CD4-positive, alpha-beta T cell (primary cell): ENCODE data around the gene RNF4. TPM values are rescaled to one million over a fixed set of nuclear protein-coding genes. Genes with fewer than 3 reads are reported as not detected.

Experiments
- ATAC-seq: fragments of 200-7000 bp; cut with Tn5 transposase; one replicate; pipeline ENCODE4 v1.10.0; 2022; ENCODE audit warnings: mild to moderate bottlenecking; ENCODE audit not compliant: poor library complexity
- CTCF ChIA-PET: fragments of 350-600 bp; sonication (Branson Sonifier 250); formaldehyde crosslinking; loops from one replicate; lab custom pipeline; 2021; ENCODE audit warnings: antibody characterized with exemption, inconsistent platforms; lab: Charles Lee
- POLR2A ChIA-PET: fragments of 350-600 bp; sonication (Branson Sonifier 250); formaldehyde crosslinking; loops from one replicate; lab custom pipeline; 2021; ENCODE audit warnings: antibody characterized with exemption, inconsistent platforms; lab: Charles Lee
- DNase-seq, 14 experiments: peaks; one replicate each; pipeline ENCODE4 v3.0.0-alpha.2; 2013 to 2020; ENCODE audit warnings: mixed read lengths in 2 of 14
- H3K27ac ChIP-seq, 2 donors: one replicate each; pipeline versions ENCODE4 v1.5.1 to v1.7.0; 2013; ENCODE audit warnings: low read length in 2 of 2, low read depth in 1 of 2, mild to moderate bottlenecking in 1 of 2
- H3K27me3 ChIP-seq, 2 experiments: 1 replicate in 1 of 2; 2 replicates in 1 of 2; pipeline versions ENCODE4 v1.6.1 to v1.7.0; 2013; ENCODE audit warnings: low read length in 2 of 2, control low read depth in 1 of 2, mild to moderate bottlenecking in 1 of 2, moderate library complexity in 1 of 2; ENCODE audit not compliant: insufficient read depth in 2 of 2, control insufficient read depth in 1 of 2
- H3K36me3 ChIP-seq: one replicate; pipeline ENCODE4 v1.6.1; 2013; ENCODE audit warnings: low read length, control low read depth; ENCODE audit not compliant: insufficient read depth
- H3K4me1 ChIP-seq: one replicate; pipeline ENCODE4 v1.6.1; 2013; ENCODE audit warnings: low read length, control low read depth; ENCODE audit not compliant: insufficient read depth
- H3K4me3 ChIP-seq: one replicate; pipeline ENCODE4 v1.5.1; 2013; ENCODE audit warnings: mild to moderate bottlenecking, low read length, moderate library complexity
- H3K9me3 ChIP-seq, 2 experiments: 1 replicate in 1 of 2; 2 replicates in 1 of 2; pipeline versions ENCODE4 v1.6.1 to v1.7.0; 2013; ENCODE audit warnings: low read length in 2 of 2, mild to moderate bottlenecking in 2 of 2, control low read depth in 1 of 2, moderate library complexity in 1 of 2; ENCODE audit not compliant: control insufficient read depth in 1 of 2, insufficient read depth in 1 of 2
- H3K27ac Mint-ChIP-seq: one replicate; pipeline ENCODE4 v1.8.0; 2020; ENCODE audit warnings: mixed read lengths
- H3K27me3 Mint-ChIP-seq: one replicate; pipeline ENCODE4 v1.8.0; 2021; ENCODE audit warnings: mixed read lengths
- H3K36me3 Mint-ChIP-seq: one replicate; pipeline ENCODE4 v1.8.0; 2021; ENCODE audit warnings: low read depth, mixed read lengths
- H3K4me1 Mint-ChIP-seq: one replicate; pipeline ENCODE4 v1.8.0; 2021; ENCODE audit warnings: low read depth, mixed read lengths
- H3K4me3 Mint-ChIP-seq: one replicate; pipeline ENCODE4 v1.8.0; 2020; ENCODE audit warnings: mild to moderate bottlenecking, mixed read lengths
- H3K9me3 Mint-ChIP-seq: one replicate; pipeline ENCODE4 v1.8.0; 2020; ENCODE audit warnings: mixed read lengths
- CTCF ChIP-seq: fragments of 200-600 bp; IDR thresholded peaks from one replicate; pipeline ENCODE4 v1.8.0; 2022; ENCODE audit warnings: antibody characterized with exemption, mild to moderate bottlenecking
- intact Hi-C, 2 experiments: fragments of 100-400 bp; cut with DNase I in 1 of 2; cut with micrococcal nuclease in 1 of 2; formaldehyde crosslinking; loops; one replicate each; pipeline versions ENCODE4 v1.15.1 to v1.9.0; 2023 to 2025; cut with DNase I, micrococcal nuclease
- total RNA-seq, 174 experiments: library from RNA in 2 of 174; stranded (reverse) in 2 of 174; gene quantifications; one replicate each; pipeline ENCODE4 v1.2.3 and lab custom pipeline; 2021 to 2026

Gene RNF4
- total RNA-seq, 2 experiments from 2014 or later = 106 to 109 TPM

- Histone ChIP-seq H3K27ac (no peak overlapping the region), H3K27me3 (no peaks in the 10 kb centered on the region), H3K4me3 (no peak overlapping the region), H3K36me3 (peaks cover 33% of the 10 kb centered on the region), H3K9me3 (no peaks in the 10 kb centered on the region), H3K4me1 (peaks cover 93% of the 10 kb centered on the region)
- Mint-ChIP-seq H3K27me3 (no peaks in the 10 kb centered on the region), H3K4me3 (peak overlapping the region; percentile 45), H3K4me1 (peaks cover 86% of the 10 kb centered on the region), H3K9me3 (no peaks in the 10 kb centered on the region), H3K27ac (peak overlapping the region; percentile 61), H3K36me3 (peaks cover 56% of the 10 kb centered on the region)
- ChIA-PET CTCF (no interaction called here), POLR2A (interaction anchor here (1.8 kb wide), 1 partner anchor 10 kb away, joined by 10 read pairs; the partner anchor contains the start of gene RNF4)
- intact Hi-C loops = no loop called here
- no peak for DNase-seq
- ATAC-seq = no peak
- TF ChIP-seq CTCF = no peak
Observed at GRCh38 chr4:2478229-2478628, 9.3 kb downstream of the RNF4 start.

GRCh38 chr4:2480649-2481048 lies 11.7 kb downstream of the RNF4 start:
- Mint-ChIP-seq H3K4me3 (peak overlapping the region; percentile 80), H3K36me3 (peaks cover 52% of the 10 kb centered on the region), H3K27me3 (no peaks in the 10 kb centered on the region), H3K4me1 (peaks cover 93% of the 10 kb centered on the region), H3K9me3 (no peaks in the 10 kb centered on the region), H3K27ac (peak overlapping the region; percentile 78)
- TF ChIP-seq CTCF = no peak
- Histone ChIP-seq H3K27ac (no peak overlapping the region), H3K36me3 (peaks cover 19% of the 10 kb centered on the region), H3K9me3 (no peaks in the 10 kb centered on the region), H3K4me1 (peaks cover 97% of the 10 kb centered on the region), H3K4me3 (no peak overlapping the region), H3K27me3 (no peaks in the 10 kb centered on the region)
- intact Hi-C loops = loop anchor here in 1 of 2 experiments (5.0 kb wide), 1 partner anchor 52 kb away; no protein-coding TSS in a partner anchor
- ATAC-seq (no peak), DNase-seq (no peak)
- POLR2A ChIA-PET = interaction anchor here (6.4 kb wide), 1 partner anchor 11 kb away, joined by 74 read pairs; the partner anchor contains the start of gene RNF4
- CTCF ChIA-PET = interaction anchor here (0.6 kb wide), 1 partner anchor 653 kb away, joined by 3 read pairs; no protein-coding TSS in a partner anchor

GRCh38 chr4:2482192-2482591 lies 13.3 kb downstream of the RNF4 start:
- ATAC-seq (no peak), DNase-seq (no peak)
- Histone ChIP-seq H3K27ac (peak overlapping the region in 1 of 2 donors; percentile 40), H3K9me3 (no peaks in the 10 kb centered on the region), H3K4me3 (peak overlapping the region; percentile 6), H3K27me3 (no peaks in the 10 kb centered on the region), H3K4me1 (peaks cover 99% of the 10 kb centered on the region), H3K36me3 (peaks cover 17% of the 10 kb centered on the region)
- Mint-ChIP-seq H3K9me3 (no peaks in the 10 kb centered on the region), H3K27ac (peak overlapping the region; percentile 78), H3K36me3 (peaks cover 38% of the 10 kb centered on the region), H3K4me3 (peak overlapping the region; percentile 80), H3K4me1 (peaks cover 95% of the 10 kb centered on the region), H3K27me3 (no peaks in the 10 kb centered on the region)
- TF ChIP-seq CTCF = no peak
- intact Hi-C loops = loop anchor here in 1 of 2 experiments (5.0 kb wide), 1 partner anchor 50 kb away; no protein-coding TSS in a partner anchor
- POLR2A ChIA-PET = interaction anchor here (1.0 to 6.4 kb wide), 3 partner anchors 12 to 54 kb away, joined by 3 to 74 read pairs (median 6); partner anchors contain the start of genes FAM193A and RNF4
- CTCF ChIA-PET = interaction anchor here (1.0 kb wide), 1 partner anchor 13 kb away, joined by 3 read pairs; the partner anchor contains the start of gene RNF4
